ENCODE data around the gene SPAG9. TPM values are rescaled to one million over a fixed set of nuclear protein-coding genes. Genes with fewer than 3 reads are reported as not detected.

The SPAG9 gene
- total RNA-seq, 1 experiment from 2014 or later, result 77.6 TPM

DNA sequence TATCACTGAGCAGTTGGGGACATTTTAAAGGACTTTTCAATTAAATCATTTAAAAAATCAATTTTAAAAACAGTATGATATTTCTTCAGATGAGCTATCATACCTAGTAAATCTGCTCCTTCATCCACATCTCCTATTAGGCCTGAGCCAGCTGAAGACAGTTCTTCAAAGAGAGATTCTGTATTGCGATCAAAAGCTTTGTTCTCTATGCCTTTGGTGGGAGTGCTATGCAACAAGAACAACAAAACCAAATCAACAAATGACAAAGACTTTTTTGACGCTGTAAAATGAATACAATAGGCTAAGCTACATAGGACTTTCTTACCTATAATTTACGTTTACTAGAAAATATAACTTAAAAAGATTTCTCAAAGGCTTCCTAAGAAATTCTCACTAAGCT lies 106.5 kb downstream of the SPAG9 start:
- Histone ChIP-seq H3K9me3 (ENCODE audit: control insufficient read depth in 1 of 2, insufficient read depth in 1 of 2, low read depth in 1 of 2, low read length in 2 of 2) (no peaks in the 10 kb centered on the region), H3K4me2 (ENCODE audit: low read length) (no peak overlapping the region), H3K4me1 (ENCODE audit: control insufficient read depth in 1 of 2, insufficient read depth in 2 of 2, low read length in 2 of 2) (no peaks in the 10 kb centered on the region), H4K20me1 (ENCODE audit: insufficient read depth) (no peaks in the 10 kb centered on the region), H3K36me3 (ENCODE audit: control insufficient read depth in 1 of 2, insufficient read depth in 2 of 2, low read length in 2 of 2) (peaks cover 5 to 16% of the 10 kb centered on the region in 2 experiments; a peak in 3 of 4 replicates), H3K4me3 (replicated peaks in 1 of 2; ENCODE audit: low read depth in 1 of 2, low read length in 2 of 2) (no peak overlapping the region), H2AFZ (ENCODE audit: low read depth, low read length, poor library complexity, severe bottlenecking) (no peak overlapping the region), H3K79me2 (ENCODE audit: insufficient read depth, low read length) (no peaks in the 10 kb centered on the region), H3K27me3 (ENCODE audit: insufficient read depth, low read length) (no peaks in the 10 kb centered on the region), H3K9ac (ENCODE audit: low read length) (no peak overlapping the region), H3K27ac (ENCODE audit: low read depth, low read length) (no peak overlapping the region), H3K9me2 (ENCODE audit: insufficient read depth) (no peaks in the 10 kb centered on the region)
- no peak for TF ChIP-seq JUND (IDR thresholded peaks at IDR 0.05)
- TF ChIP-seq, protein P1, sequence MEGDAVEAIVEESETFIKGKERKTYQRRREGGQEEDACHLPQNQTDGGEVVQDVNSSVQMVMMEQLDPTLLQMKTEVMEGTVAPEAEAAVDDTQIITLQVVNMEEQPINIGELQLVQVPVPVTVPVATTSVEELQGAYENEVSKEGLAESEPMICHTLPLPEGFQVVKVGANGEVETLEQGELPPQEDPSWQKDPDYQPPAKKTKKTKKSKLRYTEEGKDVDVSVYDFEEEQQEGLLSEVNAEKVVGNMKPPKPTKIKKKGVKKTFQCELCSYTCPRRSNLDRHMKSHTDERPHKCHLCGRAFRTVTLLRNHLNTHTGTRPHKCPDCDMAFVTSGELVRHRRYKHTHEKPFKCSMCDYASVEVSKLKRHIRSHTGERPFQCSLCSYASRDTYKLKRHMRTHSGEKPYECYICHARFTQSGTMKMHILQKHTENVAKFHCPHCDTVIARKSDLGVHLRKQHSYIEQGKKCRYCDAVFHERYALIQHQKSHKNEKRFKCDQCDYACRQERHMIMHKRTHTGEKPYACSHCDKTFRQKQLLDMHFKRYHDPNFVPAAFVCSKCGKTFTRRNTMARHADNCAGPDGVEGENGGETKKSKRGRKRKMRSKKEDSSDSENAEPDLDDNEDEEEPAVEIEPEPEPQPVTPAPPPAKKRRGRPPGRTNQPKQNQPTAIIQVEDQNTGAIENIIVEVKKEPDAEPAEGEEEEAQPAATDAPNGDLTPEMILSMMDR (IDR thresholded peaks at IDR 0.05 in 2 of 3, conservative IDR thresholded peaks at IDR 0.05 in 1 of 3; ENCODE audit: borderline replicate concordance in 1 of 3, insufficient read depth in 1 of 3, low read depth in 2 of 3, low read length in 2 of 3), result no peak
- no peak for TF ChIP-seq ZFX (IDR thresholded peaks at IDR 0.05)
- no peak for TF ChIP-seq POLR2AphosphoS5 (IDR thresholded peaks at IDR 0.05; ENCODE audit: low read depth, low read length)
- no peak for TF ChIP-seq TCF7L2 (IDR thresholded peaks at IDR 0.05; ENCODE audit: borderline replicate concordance, extremely low read depth, insufficient read depth, insufficient read length)
- no peak for TF ChIP-seq EGR1 (IDR thresholded peaks at IDR 0.05; ENCODE audit: low read depth)
- no peak for TF ChIP-seq SRF (IDR thresholded peaks at IDR 0.05; ENCODE audit: low read depth)
- TF ChIP-seq SP1 (IDR thresholded peaks at IDR 0.05; ENCODE audit: low read depth), result no peak
- TF ChIP-seq ZNF274 (IDR thresholded peaks at IDR 0.05; ENCODE audit: low read depth, low read length), result no peak
- TF ChIP-seq CBX3 (IDR thresholded peaks at IDR 0.05; ENCODE audit: low read depth), result no peak
- TF ChIP-seq ELF1 (IDR thresholded peaks at IDR 0.05; ENCODE audit: borderline replicate concordance, low read depth), result no peak
- TF ChIP-seq FOSL1 (IDR thresholded peaks at IDR 0.05; ENCODE audit: low read depth), result no peak
- no peak for TF ChIP-seq REST (IDR thresholded peaks at IDR 0.05; ENCODE audit: low read depth)
- TF ChIP-seq, protein P2, sequence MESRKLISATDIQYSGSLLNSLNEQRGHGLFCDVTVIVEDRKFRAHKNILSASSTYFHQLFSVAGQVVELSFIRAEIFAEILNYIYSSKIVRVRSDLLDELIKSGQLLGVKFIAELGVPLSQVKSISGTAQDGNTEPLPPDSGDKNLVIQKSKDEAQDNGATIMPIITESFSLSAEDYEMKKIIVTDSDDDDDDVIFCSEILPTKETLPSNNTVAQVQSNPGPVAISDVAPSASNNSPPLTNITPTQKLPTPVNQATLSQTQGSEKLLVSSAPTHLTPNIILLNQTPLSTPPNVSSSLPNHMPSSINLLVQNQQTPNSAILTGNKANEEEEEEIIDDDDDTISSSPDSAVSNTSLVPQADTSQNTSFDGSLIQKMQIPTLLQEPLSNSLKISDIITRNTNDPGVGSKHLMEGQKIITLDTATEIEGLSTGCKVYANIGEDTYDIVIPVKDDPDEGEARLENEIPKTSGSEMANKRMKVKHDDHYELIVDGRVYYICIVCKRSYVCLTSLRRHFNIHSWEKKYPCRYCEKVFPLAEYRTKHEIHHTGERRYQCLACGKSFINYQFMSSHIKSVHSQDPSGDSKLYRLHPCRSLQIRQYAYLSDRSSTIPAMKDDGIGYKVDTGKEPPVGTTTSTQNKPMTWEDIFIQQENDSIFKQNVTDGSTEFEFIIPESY (IDR thresholded peaks at IDR 0.05; ENCODE audit: extremely low read depth, insufficient replicate concordance, low read length), result no peak
- TF ChIP-seq SIN3A (IDR thresholded peaks at IDR 0.05; ENCODE audit: low read depth), result no peak
- no peak for TF ChIP-seq EZH2phosphoT487 (IDR thresholded peaks at IDR 0.05; ENCODE audit: borderline replicate concordance)
- no peak for TF ChIP-seq EZH2 (IDR thresholded peaks at IDR 0.05)
- TF ChIP-seq ATF3 (IDR thresholded peaks at IDR 0.05), result no peak
- no TSS peak for BruUV-seq (replicated peaks)
- ChIA-PET POLR2A (interaction anchor here (1.1 kb wide), 1 partner anchor 107 kb away, joined by 3 read pairs; the partner anchor contains the start of gene SPAG9), CTCF (interaction anchor here (1.6 kb wide), 1 partner anchor 13 kb away, joined by 4 read pairs; no protein-coding TSS in a partner anchor), RAD21 (ENCODE audit: low non-redundant PET in 1 of 2, low total read pairs in 2 of 2, uncharacterized antibody in 2 of 2, unreplicated experiment in 2 of 2) (interaction anchor here in 1 of 2 experiments (0.6 kb wide), 1 partner anchor 92 kb away, joined by 3 read pairs; no protein-coding TSS in a partner anchor)
- ATAC-seq (no peak), DNase-seq (ENCODE audit: low read depth, low spot score) (no peak)
- intact Hi-C loops (cut with micrococcal nuclease), result no loop called here
